Natural killer cell (primary cell): ENCODE measurements around the gene CAMTA1. TPM values are rescaled to one million over a fixed set of nuclear protein-coding genes. Genes with fewer than 3 reads are reported as not detected.

ENCODE experiments used
- ATAC-seq, 3 donors: fragments of 150-1000 bp in 2 of 3; fragments of 200-7000 bp in 1 of 3; cut with Tn5 transposase; 1 replicate in 1 of 3; 2 replicates in 2 of 3; pipeline ENCODE4 v1.10.0; 2021; ENCODE audit warnings: mild to moderate bottlenecking in 2 of 3, moderate library complexity in 2 of 3
- DNase-seq, 2 donors: peaks; one replicate each; pipeline versions ENCODE4 v3.0.0 to v3.0.0-alpha.2; 2013 to 2021; ENCODE audit warnings: mixed read lengths in 1 of 2
- H3K27ac ChIP-seq: one replicate; pipeline ENCODE4 v1.5.1; 2013; ENCODE audit warnings: mild to moderate bottlenecking, low read length
- H3K27me3 ChIP-seq: one replicate; pipeline ENCODE4 v1.6.1; 2013; ENCODE audit warnings: low read length; ENCODE audit not compliant: control insufficient read depth, insufficient read depth
- H3K36me3 ChIP-seq: one replicate; pipeline ENCODE4 v1.6.1; 2013; ENCODE audit warnings: low read length; ENCODE audit not compliant: control insufficient read depth, insufficient read depth
- H3K4me1 ChIP-seq: one replicate; pipeline ENCODE4 v1.6.1; 2013; ENCODE audit warnings: low read length; ENCODE audit not compliant: control insufficient read depth, insufficient read depth
- H3K4me3 ChIP-seq: one replicate; pipeline ENCODE4 v1.5.1; 2013; ENCODE audit warnings: low read length
- H3K9me3 ChIP-seq: one replicate; pipeline ENCODE4 v1.6.1; 2013; ENCODE audit warnings: low read length; ENCODE audit not compliant: control insufficient read depth, insufficient read depth
- H3K27ac Mint-ChIP-seq, 2 donors: one replicate each; pipeline ENCODE4 v1.8.0; 2022; ENCODE audit warnings: mild to moderate bottlenecking in 2 of 2, mixed read lengths in 2 of 2, moderate library complexity in 1 of 2
- H3K27me3 Mint-ChIP-seq, 2 donors: one replicate each; pipeline ENCODE4 v1.8.0; 2022; ENCODE audit warnings: low read depth in 2 of 2, mixed read lengths in 2 of 2
- H3K36me3 Mint-ChIP-seq: one replicate; pipeline ENCODE4 v1.8.0; 2022; ENCODE audit warnings: mixed read lengths
- H3K4me1 Mint-ChIP-seq, 2 donors: one replicate each; pipeline ENCODE4 v1.8.0; 2022; ENCODE audit warnings: mixed read lengths in 2 of 2
- H3K4me3 Mint-ChIP-seq: one replicate; pipeline ENCODE4 v1.8.0; 2022; ENCODE audit warnings: mild to moderate bottlenecking, moderate library complexity, mixed read lengths
- H3K9me3 Mint-ChIP-seq, 2 donors: one replicate each; pipeline ENCODE4 v1.8.0; 2022; ENCODE audit warnings: mixed read lengths in 2 of 2
- WGBS: methylation state at CpG from one replicate; pipeline ENCODE4 v1.1.7; 2013; ENCODE audit warnings: missing lambda C conversion rate; ENCODE audit not compliant: insufficient coverage; 5-methylcytosine and 5-hydroxymethylcytosine counted together
- intact Hi-C: fragments of 100-400 bp; cut with micrococcal nuclease; formaldehyde crosslinking; loops from one replicate; pipeline ENCODE4 v1.14.2; 2022
- total RNA-seq, 4 donors: library from RNA; stranded (reverse); fragments of 120-200 nt in 1 of 4; gene quantifications; one replicate each; pipeline versions ENCODE4 v1.2.3 to v1.2.4, GENCODE V29; 2013 to 2022
- TF ChIP-seq, protein P1 (sequence below): fragments of 200-600 bp; IDR thresholded peaks from one replicate; pipeline ENCODE4 v1.8.0; 2022; ENCODE audit warnings: antibody characterized with exemption

CAMTA1 gene
- total RNA-seq, 3 donors from 2014 or later (not counting 1 experiment from before 2014, with no cell fraction given) = 40.6 to 53.3 (median 44.9) TPM

DNA sequence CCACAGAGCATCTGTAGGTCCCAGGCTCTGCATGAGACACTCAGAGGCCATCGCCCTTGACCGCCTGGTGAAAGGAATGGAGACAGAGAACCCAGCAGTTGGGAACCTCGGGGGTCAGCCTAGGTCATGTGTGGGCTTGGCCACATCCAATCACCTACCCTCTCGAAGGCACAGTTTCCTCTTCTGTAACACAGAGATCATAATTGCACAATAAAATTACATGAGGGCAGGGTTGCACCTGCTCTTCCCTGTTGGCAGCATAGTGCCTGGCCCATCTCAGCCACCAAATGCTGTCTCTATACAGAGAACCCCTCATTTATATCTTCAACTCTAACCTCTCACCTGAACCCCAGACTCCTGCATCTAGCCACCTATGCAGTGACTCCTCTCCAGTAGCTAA, 567.7 kb downstream of the CAMTA1 start:
- peaks cover 0 to 5% of the 10 kb centered on the region in 2 donors for H3K27me3 Mint-ChIP-seq
- H3K27me3 ChIP-seq = no peaks in the 10 kb centered on the region

DNA sequence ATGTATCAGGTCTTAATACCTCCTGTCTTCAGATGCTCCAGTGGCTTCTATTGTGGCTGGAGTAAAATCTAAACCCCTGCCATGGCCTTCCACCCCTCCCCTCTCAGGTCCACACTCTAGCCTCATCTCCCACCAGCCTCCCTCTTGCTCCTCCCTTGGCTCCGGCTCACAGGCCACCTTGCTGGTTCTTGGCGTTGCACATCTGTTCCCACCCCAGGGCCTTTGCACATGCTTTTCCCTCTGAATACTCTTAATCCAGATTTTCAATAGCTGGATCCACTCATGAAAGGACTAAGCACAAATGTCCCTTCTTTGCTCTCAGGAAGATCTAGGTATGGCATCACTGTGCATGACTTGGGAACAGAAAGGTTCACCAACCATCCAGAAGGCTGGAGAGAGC, 570.4 kb downstream of the CAMTA1 start:
- intact Hi-C loops = no loop called here
- TF ChIP-seq, protein P1, sequence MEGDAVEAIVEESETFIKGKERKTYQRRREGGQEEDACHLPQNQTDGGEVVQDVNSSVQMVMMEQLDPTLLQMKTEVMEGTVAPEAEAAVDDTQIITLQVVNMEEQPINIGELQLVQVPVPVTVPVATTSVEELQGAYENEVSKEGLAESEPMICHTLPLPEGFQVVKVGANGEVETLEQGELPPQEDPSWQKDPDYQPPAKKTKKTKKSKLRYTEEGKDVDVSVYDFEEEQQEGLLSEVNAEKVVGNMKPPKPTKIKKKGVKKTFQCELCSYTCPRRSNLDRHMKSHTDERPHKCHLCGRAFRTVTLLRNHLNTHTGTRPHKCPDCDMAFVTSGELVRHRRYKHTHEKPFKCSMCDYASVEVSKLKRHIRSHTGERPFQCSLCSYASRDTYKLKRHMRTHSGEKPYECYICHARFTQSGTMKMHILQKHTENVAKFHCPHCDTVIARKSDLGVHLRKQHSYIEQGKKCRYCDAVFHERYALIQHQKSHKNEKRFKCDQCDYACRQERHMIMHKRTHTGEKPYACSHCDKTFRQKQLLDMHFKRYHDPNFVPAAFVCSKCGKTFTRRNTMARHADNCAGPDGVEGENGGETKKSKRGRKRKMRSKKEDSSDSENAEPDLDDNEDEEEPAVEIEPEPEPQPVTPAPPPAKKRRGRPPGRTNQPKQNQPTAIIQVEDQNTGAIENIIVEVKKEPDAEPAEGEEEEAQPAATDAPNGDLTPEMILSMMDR = no peak
- WGBS = 91% methylated on average over 2 of the region's 2 CpGs
- Histone ChIP-seq H3K27ac (no peak overlapping the region), H3K36me3 (no peaks in the 10 kb centered on the region), H3K4me1 (no peaks in the 10 kb centered on the region), H3K27me3 (no peaks in the 10 kb centered on the region), H3K9me3 (no peaks in the 10 kb centered on the region), H3K4me3 (no peak overlapping the region)
- Mint-ChIP-seq H3K27ac (no peak overlapping the region), H3K4me1 (no peaks in the 10 kb centered on the region), H3K9me3 (no peaks in the 10 kb centered on the region), H3K36me3 (no peaks in the 10 kb centered on the region), H3K4me3 (no peak overlapping the region), H3K27me3 (peaks cover 0 to 5% of the 10 kb centered on the region in 2 donors)
- ATAC-seq (no peak), DNase-seq (no peak)

More for the DNA sequence above, 567.7 kb downstream of the CAMTA1 start:
- H3K27ac ChIP-seq = no peak overlapping the region
- no peak overlapping the region for H3K4me3 Mint-ChIP-seq
- no peaks in the 10 kb centered on the region for H3K36me3 ChIP-seq
- DNase-seq = no peak
- no peaks in the 10 kb centered on the region for H3K9me3 Mint-ChIP-seq
- H3K36me3 Mint-ChIP-seq = no peaks in the 10 kb centered on the region
- H3K4me3 ChIP-seq = no peak overlapping the region
- no peak overlapping the region for H3K27ac Mint-ChIP-seq
- no peak for ATAC-seq
- 77% methylated on average over 4 of the region's 4 CpGs for WGBS
- no peaks in the 10 kb centered on the region for H3K9me3 ChIP-seq
- H3K4me1 ChIP-seq = no peaks in the 10 kb centered on the region
- H3K4me1 Mint-ChIP-seq = no peaks in the 10 kb centered on the region
- TF ChIP-seq, protein P1 = no peak
- intact Hi-C loops = no loop called here

DNA sequence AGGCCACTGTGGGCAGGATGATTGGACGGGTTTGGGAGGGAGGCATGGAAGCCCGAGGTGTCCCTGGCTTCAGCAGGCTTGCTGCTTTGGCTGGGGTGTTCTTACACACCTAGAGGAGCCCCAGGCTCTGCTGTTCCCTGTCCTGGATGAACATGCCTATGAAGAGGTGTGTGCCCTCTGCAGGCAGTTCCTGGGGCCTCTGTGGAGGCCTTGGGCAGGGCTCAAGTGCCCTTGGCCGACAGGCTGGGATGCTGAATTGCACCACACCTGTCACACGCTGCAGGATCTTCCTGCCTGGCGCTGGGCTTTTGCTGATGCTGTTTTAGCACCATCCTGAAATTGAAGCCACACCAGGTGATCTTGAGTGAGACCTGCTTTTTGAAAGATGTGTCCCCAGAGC, 570.8 kb downstream of the CAMTA1 start:
- Histone ChIP-seq H3K27me3 (no peaks in the 10 kb centered on the region), H3K4me1 (no peaks in the 10 kb centered on the region), H3K27ac (no peak overlapping the region), H3K4me3 (no peak overlapping the region), H3K36me3 (no peaks in the 10 kb centered on the region), H3K9me3 (no peaks in the 10 kb centered on the region)
- Mint-ChIP-seq H3K27ac (no peak overlapping the region), H3K36me3 (no peaks in the 10 kb centered on the region), H3K27me3 (peaks cover 0 to 5% of the 10 kb centered on the region in 2 donors), H3K9me3 (no peaks in the 10 kb centered on the region), H3K4me1 (no peaks in the 10 kb centered on the region), H3K4me3 (no peak overlapping the region)
- ATAC-seq (no peak), DNase-seq (no peak)
- 78% methylated on average over 5 of the region's 5 CpGs for WGBS
- TF ChIP-seq, protein P1 = no peak
- intact Hi-C loops = no loop called here

DNA sequence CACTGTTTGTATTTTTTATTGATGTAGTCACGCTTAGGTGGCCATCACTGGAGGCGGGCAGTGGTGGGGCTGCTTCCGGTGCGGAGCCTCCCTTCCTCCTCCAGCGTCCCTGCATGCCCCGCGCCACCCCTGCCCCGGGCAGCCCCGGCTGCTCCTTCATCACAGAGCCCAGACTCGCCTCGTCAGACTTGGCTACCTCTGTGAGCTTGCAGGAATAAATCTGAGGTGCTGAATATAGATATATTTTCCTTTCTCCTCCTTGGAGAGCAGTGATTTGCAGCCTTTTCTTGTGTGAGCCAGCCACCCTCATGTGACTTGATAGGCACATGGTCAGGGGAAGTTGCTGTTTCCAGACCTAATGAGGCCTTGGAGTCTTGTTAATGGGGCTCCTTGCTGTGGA, 573.2 kb downstream of the CAMTA1 start:
- whole genome bisulfite sequencing = 86% methylated on average over 9 of the region's 11 CpGs
- Histone ChIP-seq H3K4me3 (no peak overlapping the region), H3K27ac (no peak overlapping the region), H3K4me1 (no peaks in the 10 kb centered on the region), H3K9me3 (no peaks in the 10 kb centered on the region), H3K27me3 (no peaks in the 10 kb centered on the region), H3K36me3 (no peaks in the 10 kb centered on the region)
- Mint-ChIP-seq H3K4me3 (no peak overlapping the region), H3K36me3 (no peaks in the 10 kb centered on the region), H3K9me3 (no peaks in the 10 kb centered on the region), H3K4me1 (no peaks in the 10 kb centered on the region), H3K27ac (no peak overlapping the region), H3K27me3 (peaks cover 0 to 5% of the 10 kb centered on the region in 2 donors)
- TF ChIP-seq, protein P1 = no peak
- intact Hi-C loops = no loop called here
- ATAC-seq (no peak), DNase-seq (no peak)
